Astrocyte (in vitro differentiated cells and primary cell): ENCODE results near the gene SPC25. TPM values are rescaled to one million over a fixed set of nuclear protein-coding genes. Genes with fewer than 3 reads are reported as not detected.

Experiments used
- DNase-seq: peaks from one replicate; pipeline ENCODE4 v3.0.0-alpha.2; 2010; ENCODE audit warnings: low read depth
- FAIRE-seq: peaks from 2 replicates; lab custom pipeline; 2011; peaks lifted over from hg19 to GRCh38; lab: Jason Lieb, UNC
- H2AFZ ChIP-seq: 2 replicates; pipeline ENCODE4 v1.6.0; 2012; ENCODE audit warnings: low read depth, low read length, inconsistent platforms
- H3K27ac ChIP-seq: 2 replicates; pipeline ENCODE4 v1.5.1; 2011; ENCODE audit warnings: low read depth, low read length, inconsistent platforms
- H3K27me3 ChIP-seq: 2 replicates; pipeline ENCODE4 v1.6.0; 2011; ENCODE audit warnings: low read length, inconsistent platforms; ENCODE audit not compliant: insufficient read depth
- H3K36me3 ChIP-seq: 2 replicates; pipeline ENCODE4 v1.5.1; 2011; ENCODE audit warnings: low read length, inconsistent platforms; ENCODE audit not compliant: insufficient read depth
- H3K4me1 ChIP-seq: 2 replicates; pipeline ENCODE4 v1.5.1; 2011; ENCODE audit warnings: low read length, inconsistent platforms; ENCODE audit not compliant: insufficient read depth
- H3K4me2 ChIP-seq: 2 replicates; pipeline ENCODE4 v1.6.0; 2012; ENCODE audit warnings: low read length, inconsistent platforms
- H3K4me3 ChIP-seq: 2 replicates; pipeline ENCODE4 v1.5.1; 2011; ENCODE audit warnings: low read depth, mild to moderate bottlenecking, low read length, inconsistent platforms; ENCODE audit not compliant: insufficient read depth
- H3K79me2 ChIP-seq: 2 replicates; pipeline ENCODE4 v1.6.0; 2012; ENCODE audit warnings: mild to moderate bottlenecking, low read length, inconsistent platforms; ENCODE audit not compliant: insufficient read depth
- H3K9ac ChIP-seq: 2 replicates; pipeline ENCODE4 v1.6.0; 2012; ENCODE audit warnings: mild to moderate bottlenecking, low read length, inconsistent platforms
- H3K9me3 ChIP-seq: 2 replicates; pipeline ENCODE4 v1.5.1; 2012; ENCODE audit warnings: low read depth, mild to moderate bottlenecking, low read length, inconsistent platforms; ENCODE audit not compliant: insufficient read depth
- H4K20me1 ChIP-seq: 2 replicates; pipeline ENCODE4 v1.6.0; 2012; ENCODE audit warnings: low read length, inconsistent platforms; ENCODE audit not compliant: insufficient read depth
- H3K27ac Mint-ChIP-seq: one replicate; pipeline ENCODE4 v1.8.0; 2021; ENCODE audit warnings: mild to moderate bottlenecking, mixed read lengths; ENCODE audit not compliant: unreplicated experiment
- H3K27me3 Mint-ChIP-seq: one replicate; pipeline ENCODE4 v1.8.0; 2021; ENCODE audit warnings: low read depth, mixed read lengths; ENCODE audit not compliant: unreplicated experiment
- H3K36me3 Mint-ChIP-seq: one replicate; pipeline ENCODE4 v1.8.0; 2021; ENCODE audit warnings: low read depth, mixed read lengths; ENCODE audit not compliant: unreplicated experiment
- H3K4me1 Mint-ChIP-seq: one replicate; pipeline ENCODE4 v1.8.0; 2021; ENCODE audit warnings: low read depth, mixed read lengths; ENCODE audit not compliant: unreplicated experiment
- H3K4me3 Mint-ChIP-seq: one replicate; pipeline ENCODE4 v1.8.0; 2021; ENCODE audit warnings: mild to moderate bottlenecking, moderate library complexity, mixed read lengths; ENCODE audit not compliant: unreplicated experiment
- H3K9me3 Mint-ChIP-seq: one replicate; pipeline ENCODE4 v1.8.0; 2021; ENCODE audit warnings: mild to moderate bottlenecking, mixed read lengths; ENCODE audit not compliant: unreplicated experiment
- CTCF ChIP-seq: IDR thresholded peaks from 2 replicates; pipeline ENCODE4 v1.5.1; 2011; ENCODE audit warnings: low read depth, mild to moderate bottlenecking, inconsistent platforms, low read length, moderate library complexity; ENCODE audit not compliant: insufficient read depth
- EZH2 ChIP-seq: IDR thresholded peaks from 2 replicates; pipeline ENCODE4 v1.6.1; 2012; ENCODE audit warnings: mild to moderate bottlenecking, low read length, inconsistent platforms; ENCODE audit not compliant: insufficient read depth
- total RNA-seq: library from RNA; stranded (reverse); gene quantifications from 2 replicates; pipeline ENCODE4 v1.2.1, GENCODE V29; 2021

Gene SPC25
- total RNA-seq, 1 donor from 2014 or later: 1.6 TPM

- DNase-seq (no peak), FAIRE-seq (no peak)
- TF ChIP-seq EZH2 (no peak), CTCF (no peak)
Observed at GRCh38 chr2:168858146-168858545, 32.1 kb downstream of the SPC25 start.

GRCh38 chr2:168855601-168856000 is 34.6 kb downstream of the SPC25 start:
- Mint-ChIP-seq H3K4me3 (no peak overlapping the region), H3K27me3 (no peaks in the 10 kb centered on the region), H3K27ac (no peak overlapping the region), H3K9me3 (no peaks in the 10 kb centered on the region), H3K4me1 (peaks cover 7% of the 10 kb centered on the region), H3K36me3 (no peaks in the 10 kb centered on the region)
- Histone ChIP-seq H3K79me2 (no peaks in the 10 kb centered on the region), H3K9me3 (no peaks in the 10 kb centered on the region), H3K9ac (no peak overlapping the region), H3K27me3 (no peaks in the 10 kb centered on the region), H3K4me2 (no peak overlapping the region), H2AFZ (no peak overlapping the region), H3K4me1 (no peaks in the 10 kb centered on the region), H3K27ac (no peak overlapping the region), H4K20me1 (no peaks in the 10 kb centered on the region), H3K36me3 (no peaks in the 10 kb centered on the region), H3K4me3 (no peak overlapping the region)
- DNase-seq (no peak), FAIRE-seq (no peak)
- TF ChIP-seq EZH2 (no peak), CTCF (no peak)

More at GRCh38 chr2:168858146-168858545, 32.1 kb downstream of the SPC25 start:
- Histone ChIP-seq H3K27ac (no peak overlapping the region), H2AFZ (no peak overlapping the region), H3K4me3 (no peak overlapping the region), H3K27me3 (no peaks in the 10 kb centered on the region), H3K36me3 (no peaks in the 10 kb centered on the region), H4K20me1 (no peaks in the 10 kb centered on the region), H3K9me3 (no peaks in the 10 kb centered on the region), H3K79me2 (no peaks in the 10 kb centered on the region), H3K9ac (no peak overlapping the region), H3K4me2 (no peak overlapping the region), H3K4me1 (no peaks in the 10 kb centered on the region)
- H3K4me1 Mint-ChIP-seq: peaks cover 2% of the 10 kb centered on the region
- H3K27ac Mint-ChIP-seq: no peak overlapping the region
- no peaks in the 10 kb centered on the region for H3K9me3 Mint-ChIP-seq
- H3K36me3 Mint-ChIP-seq: no peaks in the 10 kb centered on the region
- no peaks in the 10 kb centered on the region for H3K27me3 Mint-ChIP-seq
- no peak overlapping the region for H3K4me3 Mint-ChIP-seq

DNA sequence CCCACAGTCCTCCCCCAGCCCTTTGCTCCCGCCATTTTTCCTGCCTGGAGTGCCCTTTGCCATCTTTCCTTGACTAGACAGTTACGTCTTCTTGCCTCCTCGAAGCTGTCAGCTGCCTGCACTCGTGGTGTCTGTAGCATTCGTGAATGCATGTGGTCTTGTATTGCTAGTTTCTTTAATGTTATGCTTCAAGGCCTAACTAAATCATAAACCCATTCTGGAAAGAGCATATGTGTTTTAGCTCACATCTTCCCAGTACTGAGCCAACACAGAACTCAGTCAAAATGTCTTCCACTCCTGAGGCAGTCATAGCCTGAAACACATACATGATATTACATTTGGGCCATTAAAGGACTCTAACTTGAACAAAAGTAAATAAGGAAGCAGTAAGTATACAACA is 35.6 kb downstream of the SPC25 start:
- FAIRE-seq: no peak
- Histone ChIP-seq H3K79me2 (no peaks in the 10 kb centered on the region), H3K9ac (no peak overlapping the region), H2AFZ (no peak overlapping the region), H3K36me3 (no peaks in the 10 kb centered on the region), H3K27me3 (no peaks in the 10 kb centered on the region), H4K20me1 (no peaks in the 10 kb centered on the region), H3K9me3 (no peaks in the 10 kb centered on the region), H3K4me2 (no peak overlapping the region), H3K4me1 (no peaks in the 10 kb centered on the region), H3K4me3 (no peak overlapping the region), H3K27ac (no peak overlapping the region)
- TF ChIP-seq EZH2: no peak
- no peak for TF ChIP-seq CTCF
- H3K9me3 Mint-ChIP-seq: no peaks in the 10 kb centered on the region
- no peak overlapping the region for H3K27ac Mint-ChIP-seq
- H3K27me3 Mint-ChIP-seq: no peaks in the 10 kb centered on the region
- H3K4me3 Mint-ChIP-seq: no peak overlapping the region
- H3K4me1 Mint-ChIP-seq: peaks cover 7% of the 10 kb centered on the region
- no peak for DNase-seq
- no peaks in the 10 kb centered on the region for H3K36me3 Mint-ChIP-seq
